CD1c-positive myeloid dendritic cell (primary cell): Measurements from ENCODE around the gene MYO1E.
"Not testable (repeated sequence)": the region's sequence is repeated elsewhere in the genome, so short reads cannot be mapped to it uniquely, and the experiment has no call there.

Experiments used
- DNase-seq: peaks from one replicate; pipeline ENCODE4 v3.0.0-alpha.2; 2016; ENCODE audit errors: extremely low spot score

MYO1E gene

DNA sequence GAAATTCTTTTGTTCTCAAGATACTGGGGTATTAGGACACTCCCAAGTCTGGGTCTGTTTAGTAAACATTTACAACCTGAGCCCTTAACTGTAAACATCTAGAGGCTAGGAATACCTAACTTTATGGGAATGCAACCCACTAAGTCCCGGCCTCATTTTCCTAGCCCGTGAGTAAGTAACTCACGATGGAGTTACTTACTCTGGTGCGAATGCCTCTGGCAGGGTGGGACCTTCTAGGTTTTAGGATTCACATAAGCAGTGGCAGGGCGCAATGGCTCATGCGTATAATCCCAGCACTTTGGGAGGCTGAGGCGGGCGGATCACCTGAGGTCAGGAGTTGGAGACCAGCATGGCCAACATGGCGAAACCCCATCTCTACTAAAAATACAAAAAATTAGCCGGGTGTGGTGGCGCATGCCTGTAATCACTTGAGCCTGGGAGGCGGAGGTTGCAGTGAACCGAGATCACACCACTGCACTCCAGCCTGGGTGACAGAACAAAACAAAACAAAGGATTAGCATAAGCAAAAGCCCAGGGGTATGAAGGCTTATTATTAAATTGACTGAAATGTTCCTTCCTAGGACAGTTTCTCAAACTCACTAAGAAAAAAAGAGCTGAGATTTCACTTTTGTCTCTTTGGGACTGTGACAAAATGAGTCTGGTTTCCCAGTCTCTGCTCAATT lies 14.7 kb upstream of the MYO1E start:
- DNase-seq, result not testable (repeated sequence)

DNA sequence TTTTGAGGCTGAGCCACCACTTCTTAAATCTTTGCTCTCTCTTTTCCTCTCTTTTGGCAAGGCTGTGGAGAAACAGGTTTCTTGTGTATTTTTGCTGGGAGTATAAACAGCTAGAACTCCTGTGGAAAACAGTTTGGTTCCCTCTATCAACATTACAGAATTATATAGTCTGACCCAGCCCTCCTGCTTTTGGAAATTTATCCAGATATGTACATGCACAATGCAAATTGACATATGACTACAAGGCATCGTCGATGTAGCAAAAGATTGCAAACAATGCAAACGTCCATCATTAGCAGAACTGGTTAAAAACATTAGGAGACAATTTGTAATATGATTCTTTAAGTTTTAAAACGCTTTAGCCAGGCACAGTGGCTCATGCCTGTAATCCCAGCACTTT lies 12.5 kb upstream of the MYO1E start:
- no peak for DNase-seq

DNA sequence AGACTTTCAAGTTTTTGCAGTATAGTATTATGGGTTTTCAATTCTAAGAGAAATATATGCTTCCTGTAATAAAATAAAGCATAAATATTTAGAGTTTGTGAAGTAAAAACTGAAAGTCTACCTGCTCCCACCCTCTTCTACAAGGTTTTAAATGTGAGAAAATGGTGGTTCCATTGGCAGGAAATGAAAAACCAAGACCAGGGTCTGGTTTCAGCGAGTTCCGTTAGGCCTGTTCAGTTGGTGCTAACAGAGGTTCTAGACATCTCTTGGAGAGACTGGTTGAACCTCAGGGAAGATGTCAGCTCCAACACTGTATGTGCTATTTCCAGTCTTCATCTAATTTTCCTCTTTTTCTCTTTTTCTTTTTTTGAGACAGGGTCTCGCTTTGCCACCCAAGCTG lies 11.8 kb upstream of the MYO1E start:
- no peak for DNase-seq

DNA sequence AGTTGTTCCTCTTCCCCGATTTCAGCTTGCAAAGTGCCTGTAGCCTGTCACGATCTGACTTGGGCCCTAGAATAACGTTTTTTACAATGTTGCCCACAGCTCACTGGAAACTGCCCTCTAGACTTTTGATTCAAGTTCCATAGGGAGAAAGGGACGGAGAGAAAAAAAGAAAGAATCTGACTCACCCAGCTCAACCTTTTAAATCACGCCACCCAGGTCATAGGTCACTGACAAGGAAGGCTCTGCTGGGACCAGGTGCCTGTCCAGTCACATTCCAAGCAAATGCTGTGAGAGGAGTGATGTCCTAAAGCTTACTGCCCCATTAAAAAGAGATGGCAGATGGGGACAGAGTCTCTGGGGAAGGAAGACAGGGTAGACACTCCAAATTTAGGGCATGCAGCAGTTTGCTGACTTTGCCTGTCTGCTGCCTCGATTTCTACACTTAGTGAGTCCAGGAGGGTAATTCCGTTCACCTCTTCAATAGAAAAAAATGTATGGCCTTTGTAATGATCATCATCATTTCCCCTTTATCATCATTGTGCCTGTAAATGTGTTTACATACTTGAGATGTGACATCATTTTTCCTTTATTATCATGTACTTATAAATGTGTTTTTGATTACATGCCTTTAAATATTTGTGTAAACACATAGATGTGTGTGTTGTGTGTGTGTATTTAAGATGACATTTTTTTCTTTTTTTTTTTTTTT lies 8.4 kb upstream of the MYO1E start:
- no peak for DNase-seq

DNA sequence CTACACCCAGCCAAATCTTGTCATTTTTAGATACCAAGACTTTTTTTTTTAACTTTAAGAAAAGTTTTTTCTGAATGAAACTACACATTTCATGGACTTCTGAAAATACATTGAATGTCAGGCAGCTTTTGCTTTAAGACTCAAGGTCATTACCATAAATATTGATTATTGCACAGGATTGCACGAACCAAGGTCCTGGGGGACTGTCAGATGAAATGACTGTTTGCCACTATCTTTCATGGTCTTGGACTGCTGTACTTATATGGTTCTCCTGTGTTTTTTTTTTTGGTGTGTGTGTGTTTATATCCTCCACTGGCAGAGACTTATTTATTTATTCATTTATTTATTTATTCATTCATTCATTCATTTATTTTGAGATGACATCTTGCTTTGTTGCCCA lies 6.9 kb upstream of the MYO1E start:
- DNase-seq, result no peak

DNA sequence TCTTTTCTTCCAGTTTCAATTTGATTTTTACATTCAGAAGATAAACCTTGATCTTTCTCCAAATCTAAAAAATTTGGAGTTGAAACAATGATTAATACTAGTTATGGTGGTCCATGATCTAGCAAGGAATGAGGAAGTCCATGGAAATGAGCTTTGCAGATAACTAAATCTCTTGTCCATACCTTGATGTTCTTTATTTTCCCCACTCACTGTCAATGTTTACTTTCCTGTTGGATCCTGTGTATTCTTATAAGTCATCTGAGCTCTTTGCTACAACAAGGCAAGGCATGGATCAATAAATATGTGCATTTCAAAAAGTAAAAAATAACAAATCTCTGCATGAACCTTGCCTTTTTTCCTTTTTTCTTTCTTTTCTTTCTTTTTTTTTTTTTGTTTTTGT lies 6.2 kb upstream of the MYO1E start:
- no peak for DNase-seq

DNA sequence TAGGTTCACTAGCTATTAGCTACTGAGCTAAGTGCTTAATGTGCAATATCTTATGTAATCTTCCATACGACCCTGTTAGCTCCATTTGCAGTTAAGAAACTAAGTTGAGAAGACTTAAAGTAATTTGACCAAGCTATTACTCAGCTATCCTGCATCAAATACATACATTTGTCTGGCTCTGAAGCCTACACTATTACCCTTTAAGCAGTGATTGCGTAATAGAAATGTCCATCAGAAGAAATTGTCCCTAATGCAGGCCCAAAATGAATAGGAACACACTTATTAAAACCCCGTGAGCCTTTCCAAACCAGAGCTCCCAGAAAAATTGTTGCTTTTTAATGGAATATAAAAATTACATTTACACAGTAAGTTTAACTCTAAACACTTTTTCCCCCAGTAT lies 5.3 kb upstream of the MYO1E start:
- DNase-seq, result no peak

DNA sequence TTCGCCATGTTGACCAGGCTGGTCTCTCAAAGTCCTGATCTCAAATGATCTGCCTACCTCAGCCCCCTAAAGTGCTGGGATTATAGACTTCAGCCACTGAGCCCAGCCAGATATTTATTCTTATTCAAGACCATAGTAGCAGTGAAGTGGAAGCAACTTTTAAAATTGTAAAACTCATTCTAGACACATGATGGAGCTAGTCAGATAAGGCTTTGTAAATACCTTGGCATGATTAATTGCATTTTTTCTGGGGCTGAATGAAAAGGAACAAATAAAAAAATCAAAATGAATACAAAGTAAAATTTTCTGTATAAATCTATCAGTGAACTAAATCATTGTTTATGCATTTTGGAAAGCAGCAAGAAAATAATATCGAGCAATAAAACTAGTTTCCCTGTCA lies 4.1 kb upstream of the MYO1E start:
- DNase-seq, result no peak

DNA sequence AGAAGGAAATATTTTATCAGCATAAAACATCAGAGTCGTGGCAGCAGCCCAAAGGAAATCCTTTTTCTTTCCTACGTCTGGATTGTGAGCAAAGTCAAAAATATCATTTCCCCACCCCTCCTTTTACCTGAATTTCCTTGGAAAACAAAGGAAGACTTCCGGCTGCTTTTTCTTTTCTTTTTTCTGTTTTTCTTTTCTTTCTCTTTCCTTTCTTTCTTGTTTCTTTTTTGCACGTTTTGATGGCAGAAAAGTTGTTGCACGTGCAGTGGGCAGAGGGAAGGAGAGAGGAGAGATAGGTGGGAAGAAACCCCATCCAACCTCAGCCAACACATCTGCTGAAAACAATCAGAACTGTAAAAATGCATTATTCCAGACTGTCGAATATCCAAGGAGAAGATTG lies 544 bp upstream of the MYO1E start:
- no peak for DNase-seq

DNA sequence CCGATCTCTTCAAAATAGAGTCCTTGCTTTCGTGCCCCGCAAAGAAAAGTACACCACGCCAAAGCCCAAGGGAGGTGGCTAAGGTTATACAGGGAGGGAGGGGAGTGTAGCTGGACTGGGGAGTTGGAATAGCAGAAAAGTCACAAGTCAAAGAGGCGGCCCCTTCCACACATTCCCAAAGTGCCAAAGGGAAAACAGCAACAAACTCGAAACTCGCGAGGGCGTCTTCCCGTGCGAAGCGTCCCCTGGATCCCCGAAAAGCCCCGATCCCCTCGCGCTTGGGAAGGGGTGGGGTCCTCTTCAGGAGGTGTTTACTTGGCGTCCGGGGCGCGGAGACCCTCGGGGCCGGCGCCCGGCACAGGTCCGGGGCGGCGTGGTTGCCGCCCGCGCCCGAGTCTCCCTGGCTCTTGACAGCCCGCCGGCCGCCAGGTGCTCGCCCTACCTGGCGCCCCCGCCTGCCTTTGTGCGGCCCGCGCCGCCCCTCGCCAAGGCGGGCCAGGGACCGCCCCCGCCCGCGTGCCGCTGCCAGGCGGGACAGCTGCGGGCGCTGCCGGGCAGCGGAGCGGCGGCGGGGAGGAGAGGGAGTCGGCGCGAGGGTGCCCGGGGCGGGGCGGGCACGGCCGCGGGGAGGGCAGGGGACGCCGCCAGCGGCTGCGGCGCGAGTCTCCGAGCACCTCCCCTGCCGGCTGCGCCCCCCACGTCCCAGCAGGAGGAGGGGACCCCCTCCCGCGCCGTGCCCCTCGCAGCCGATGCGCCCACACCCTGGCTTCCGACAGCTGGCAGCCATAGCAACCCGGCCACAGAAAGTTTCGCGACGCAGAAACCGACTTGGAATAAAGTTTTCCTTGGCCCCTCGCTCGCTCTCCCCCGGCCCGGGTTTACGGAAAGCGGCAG lies 966 bp downstream of the MYO1E start:
- peak; percentile 54 for DNase-seq

DNA sequence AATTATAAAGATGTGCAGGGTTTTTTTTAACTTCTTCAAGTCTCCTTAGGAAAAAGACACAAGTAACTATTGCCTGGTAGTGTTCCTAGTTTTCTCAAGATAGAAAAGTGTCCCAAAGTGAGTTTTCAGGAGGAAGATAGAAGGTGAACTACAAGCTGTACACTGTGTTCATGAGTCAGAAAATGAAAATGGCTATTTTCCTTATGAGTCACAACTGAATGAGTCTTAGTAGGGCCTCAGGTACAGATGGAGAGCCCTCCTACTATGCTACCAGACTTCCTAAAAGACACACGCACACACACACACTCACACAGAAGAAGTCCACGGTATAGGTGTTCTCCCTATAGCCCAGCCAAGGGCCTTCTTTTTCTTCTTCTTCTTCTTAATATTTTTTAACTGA lies 3.1 kb downstream of the MYO1E start:
- peak; percentile 56 for DNase-seq

DNA sequence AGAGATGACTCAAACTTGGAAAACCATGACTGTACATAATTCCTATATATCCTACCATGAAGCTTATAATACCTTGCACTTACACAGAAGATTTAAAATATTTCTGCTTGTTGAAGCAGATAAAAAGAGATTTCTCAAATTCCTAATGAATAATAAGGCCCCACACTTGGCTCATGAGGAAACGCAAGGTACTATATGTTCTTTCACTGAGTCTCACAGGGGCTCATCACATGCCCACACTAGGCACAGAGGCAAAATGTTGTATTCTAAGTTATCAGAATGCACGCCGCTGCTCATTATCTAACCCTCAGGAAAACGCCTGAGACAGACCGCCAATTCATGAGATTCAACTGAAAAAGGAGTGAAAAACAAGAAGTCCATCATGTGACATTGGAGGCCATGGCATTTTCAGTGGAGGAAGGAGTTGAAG lies 5.6 kb downstream of the MYO1E start:
- DNase-seq, result peak; percentile 66

DNA sequence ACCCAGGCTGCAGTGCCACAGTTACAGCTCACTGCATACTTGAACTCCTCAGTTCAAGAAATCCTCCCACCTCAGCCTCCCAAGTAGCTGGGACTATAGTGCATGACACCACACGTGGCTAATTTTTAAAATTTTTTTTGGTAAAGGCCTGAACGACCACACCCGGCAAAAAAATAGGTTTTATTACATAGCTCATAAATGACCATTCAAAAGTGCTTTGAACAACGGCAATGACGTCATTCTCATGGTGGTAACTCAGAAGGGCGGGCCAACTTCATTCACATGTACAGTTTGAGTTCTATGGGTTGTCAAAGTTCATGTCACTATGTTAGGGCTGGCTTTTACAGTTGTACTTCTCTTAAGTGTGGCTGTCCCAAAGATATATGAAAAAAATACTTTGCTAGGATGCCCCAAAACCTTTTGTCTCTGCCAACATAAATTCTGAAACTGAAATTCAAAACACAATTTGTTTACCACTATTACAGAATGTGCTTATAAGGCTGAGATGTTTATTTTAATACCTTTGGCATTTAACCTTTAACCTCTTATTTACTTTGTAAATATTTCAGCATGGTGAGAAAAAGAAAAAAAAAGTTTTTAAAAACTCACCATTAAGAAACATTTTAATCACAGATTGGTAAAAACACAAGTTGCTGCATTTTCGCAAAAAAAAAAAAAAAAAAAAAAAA lies 6.2 kb downstream of the MYO1E start:
- peak; percentile 15 for DNase-seq

DNA sequence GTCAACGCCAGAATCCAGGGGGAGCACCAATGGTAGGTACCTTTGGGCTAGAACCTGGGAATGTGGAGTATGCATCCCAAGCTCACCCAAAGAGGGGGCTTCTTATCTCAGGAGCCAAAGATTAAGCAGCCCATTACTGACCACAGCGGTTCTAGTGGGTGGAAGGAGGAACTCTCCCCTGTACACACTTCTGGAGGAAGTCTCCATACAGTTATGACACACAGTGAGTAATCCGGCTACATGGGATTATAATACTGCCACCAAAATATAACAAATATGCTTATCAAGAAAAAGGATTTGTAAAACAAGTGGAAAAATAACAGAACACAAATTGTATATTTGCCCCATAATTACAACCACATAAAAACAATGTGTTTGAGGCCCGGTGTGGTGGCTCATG lies 8.4 kb downstream of the MYO1E start:
- peak; percentile 73 for DNase-seq

DNA sequence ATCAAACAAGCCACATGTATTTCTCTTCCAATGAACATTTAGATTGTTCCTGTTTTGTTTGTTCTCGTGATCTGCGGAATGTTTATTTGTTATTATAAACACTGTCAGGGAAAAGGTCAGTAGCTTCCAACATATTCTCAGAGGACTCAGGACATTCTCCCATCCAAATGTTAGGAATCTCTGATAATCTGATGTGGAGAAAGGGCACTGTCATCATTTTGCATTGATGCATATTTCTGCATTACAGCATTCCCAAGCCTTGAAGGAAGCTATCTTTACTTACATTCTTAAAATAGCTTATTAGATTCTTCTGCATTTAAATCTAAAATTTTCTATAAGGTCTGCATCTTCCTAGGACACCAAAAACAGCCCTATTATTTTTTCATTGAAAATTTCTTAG lies 10.3 kb downstream of the MYO1E start:
- no peak for DNase-seq

DNA sequence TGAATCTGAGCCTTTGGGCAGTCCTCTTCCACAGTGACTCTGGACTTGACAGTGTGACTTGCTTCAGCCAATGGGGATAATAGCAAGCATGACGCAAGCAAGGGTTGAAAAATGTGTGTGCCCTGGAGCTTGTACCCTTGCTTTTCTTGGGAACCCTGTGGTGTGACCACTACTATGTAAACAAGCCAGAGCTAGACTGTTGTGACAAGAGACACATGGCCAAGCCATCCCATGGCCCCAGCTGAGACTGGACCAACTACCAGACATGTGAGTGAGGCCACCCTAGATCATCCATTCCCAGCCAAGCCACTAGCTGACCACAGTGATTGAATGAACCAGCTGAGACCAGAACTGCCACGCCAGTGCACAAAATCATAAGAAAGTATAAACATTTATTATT lies 11.8 kb downstream of the MYO1E start:
- no peak for DNase-seq

DNA sequence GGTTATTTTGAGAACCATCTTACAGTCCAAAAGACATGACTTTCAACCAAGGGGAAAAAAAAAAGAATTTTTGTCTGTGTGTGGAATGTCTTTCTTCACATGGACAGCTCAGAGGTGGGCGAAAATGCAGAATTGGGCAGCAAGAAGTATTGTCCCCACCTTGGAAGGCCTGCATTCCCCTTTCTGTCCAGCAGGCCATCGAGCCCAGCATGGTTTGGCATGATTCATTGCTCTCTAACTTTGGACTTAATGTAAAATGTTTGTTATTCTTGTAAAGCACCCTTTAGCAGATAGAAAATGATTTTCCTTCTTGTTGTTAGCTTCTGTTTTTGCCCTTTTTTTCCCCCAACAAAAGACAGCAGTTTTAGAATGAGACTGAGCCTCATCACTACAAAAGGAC lies 12.4 kb downstream of the MYO1E start:
- DNase-seq, result no peak

DNA sequence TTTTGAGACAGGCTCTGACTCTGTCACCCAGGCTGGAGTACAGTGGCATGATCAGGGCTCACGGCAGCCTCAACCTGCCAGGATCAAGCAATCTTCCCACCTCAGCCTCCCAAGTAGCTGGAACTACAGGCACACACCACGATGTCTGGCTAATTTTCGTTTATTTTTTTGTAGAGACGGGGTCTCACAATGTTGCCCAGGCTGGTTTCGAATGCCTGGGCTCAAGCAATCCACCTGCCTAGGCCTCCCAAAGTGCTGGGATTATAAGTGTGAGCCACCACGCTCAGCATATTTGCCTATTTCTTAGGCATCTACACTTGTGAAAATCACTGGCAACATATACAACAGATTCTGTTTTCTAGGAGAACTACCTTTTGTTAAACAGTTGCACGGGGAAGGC lies 16.9 kb downstream of the MYO1E start:
- DNase-seq, result no peak

DNA sequence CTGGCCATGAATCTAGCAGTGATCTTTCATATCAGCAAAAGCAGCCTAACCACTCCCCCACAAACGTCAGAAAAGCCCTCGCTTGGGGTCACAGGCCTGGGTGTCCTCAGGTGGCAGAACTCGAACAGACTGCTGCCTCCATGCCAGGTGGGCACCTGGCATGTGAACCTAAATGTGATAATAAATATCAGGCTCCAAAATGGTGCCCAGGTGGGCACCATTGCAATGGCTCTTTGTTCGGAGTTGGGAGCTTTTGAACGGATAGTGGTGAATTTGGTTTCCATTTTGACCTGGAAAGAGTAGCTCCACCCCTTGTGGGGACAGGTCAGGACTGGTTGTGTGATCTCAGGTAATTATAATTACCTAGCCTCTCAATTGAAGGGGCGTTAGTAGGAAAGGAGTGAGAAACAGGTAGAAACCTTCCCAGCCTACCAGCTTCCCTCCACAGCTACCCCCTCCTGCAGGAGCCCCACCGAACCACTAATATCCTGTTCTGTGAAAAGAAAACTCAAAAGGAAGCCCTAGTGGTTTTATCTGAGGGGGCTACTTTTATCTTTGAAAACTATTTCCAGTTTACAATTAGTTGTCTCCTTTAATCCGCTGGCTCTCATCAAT lies 18.1 kb downstream of the MYO1E start:
- no peak for DNase-seq

DNA sequence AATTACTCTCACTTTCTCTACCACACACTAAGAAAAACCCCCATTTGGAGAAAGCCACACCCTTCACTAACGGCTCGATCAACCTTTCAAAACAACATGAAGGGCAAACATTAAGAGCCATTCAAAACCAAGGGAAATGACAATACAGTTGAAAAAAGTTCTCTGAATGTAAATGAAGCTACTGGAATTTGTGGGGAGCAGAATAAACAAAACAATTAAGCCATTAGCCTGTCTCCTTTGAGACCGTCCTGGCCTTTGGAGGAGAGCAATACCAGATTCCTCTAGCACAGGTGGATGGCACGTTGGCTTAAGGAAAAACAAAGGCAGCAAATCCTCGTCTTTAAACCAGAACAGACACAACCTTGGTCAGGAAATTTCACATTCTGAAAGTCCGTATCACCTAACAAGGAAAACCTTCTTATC lies 18.7 kb downstream of the MYO1E start:
- DNase-seq, result no peak

DNA sequence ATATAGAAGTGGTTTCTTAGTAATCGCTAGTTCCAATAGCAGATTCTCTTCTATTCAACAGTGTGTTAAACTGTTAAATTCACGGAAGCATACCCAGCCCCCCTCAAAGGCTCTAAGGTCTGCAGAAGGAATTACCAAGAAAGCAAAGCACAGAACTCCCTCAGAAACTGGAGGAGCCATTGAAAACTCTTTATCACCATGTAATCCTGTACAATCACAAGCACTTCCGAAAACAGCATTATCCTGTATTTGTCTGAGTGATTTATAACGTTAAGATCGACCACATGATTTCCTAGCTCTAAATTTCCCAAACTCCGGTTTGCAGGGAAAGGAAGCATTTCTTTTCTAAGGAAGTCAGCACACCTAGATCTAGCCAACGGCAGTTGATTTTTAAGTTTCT lies 20.0 kb downstream of the MYO1E start:
- no peak for DNase-seq

DNA sequence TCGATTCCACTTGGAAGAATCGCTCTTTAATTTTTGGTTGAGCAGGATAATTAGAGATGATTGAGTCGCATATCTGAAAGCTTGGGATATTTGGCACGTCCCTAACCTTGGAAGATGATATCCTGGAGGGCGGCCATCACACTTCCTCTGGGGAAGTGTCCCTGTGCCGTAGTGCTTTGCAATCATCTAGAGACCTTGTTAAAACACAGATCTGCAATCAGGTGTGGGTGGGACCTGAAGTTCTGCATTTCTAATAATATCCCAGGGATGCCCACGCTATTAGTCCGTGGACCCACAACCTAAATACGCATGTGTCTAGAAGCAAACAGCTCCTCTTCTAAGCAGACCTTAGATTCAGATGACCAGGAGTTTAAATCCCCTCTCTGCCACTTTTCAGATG lies 20.5 kb downstream of the MYO1E start:
- DNase-seq, result peak; percentile 83
